ENCODE measurements around the gene SYCP2L.
A peak's percentile ranks its signal among the peaks of the same experiment; 100 is the strongest.

Gene SYCP2L

GRCh38 chr6:10949579-10950490, 63.0 kb downstream of the SYCP2L start:
- no peaks in the 10 kb centered on the region for H3K4me1 ChIP-seq (ENCODE audit: low read length)
- no peak overlapping the region for H3K27ac ChIP-seq (ENCODE audit: low read length)
- H3K9me3 ChIP-seq (replicated peaks; ENCODE audit: insufficient read depth, low read length): no peaks in the 10 kb centered on the region
- H3F3A ChIP-seq (ENCODE audit: insufficient read depth, low read length): no peaks in the 10 kb centered on the region
- TF ChIP-seq EZH2phosphoT487 (IDR thresholded peaks at IDR 0.05; ENCODE audit: low read length) (no peak), CTCF (IDR thresholded peaks at IDR 0.05; ENCODE audit: low read length) (no peak)
- H3K9ac ChIP-seq (ENCODE audit: low read length): no peak overlapping the region
- H3K79me2 ChIP-seq (ENCODE audit: low read length): no peaks in the 10 kb centered on the region
- no peaks in the 10 kb centered on the region for H4K20me1 ChIP-seq (ENCODE audit: insufficient read depth, low read length)
- H3K4me3 ChIP-seq (ENCODE audit: low read length): no peak overlapping the region
- H3K36me3 ChIP-seq (replicated peaks; ENCODE audit: insufficient read depth, low read length): no peaks in the 10 kb centered on the region
- H3K4me2 ChIP-seq (ENCODE audit: low read depth, low read length): no peak overlapping the region
- H2AFZ ChIP-seq (ENCODE audit: low read length): no peak overlapping the region
- H3K27me3 ChIP-seq (replicated peaks; ENCODE audit: insufficient read depth, low read length): no peaks in the 10 kb centered on the region
- DNase-seq: no peak
- H3K9me2 ChIP-seq (replicated peaks; ENCODE audit: insufficient read depth, low read length): no peaks in the 10 kb centered on the region

- Histone ChIP-seq H3K4me3 (ENCODE audit: low read length) (no peak overlapping the region), H2AFZ (ENCODE audit: low read length) (no peak overlapping the region), H3K27me3 (replicated peaks; ENCODE audit: insufficient read depth, low read length) (no peaks in the 10 kb centered on the region), H3F3A (ENCODE audit: insufficient read depth, low read length) (no peaks in the 10 kb centered on the region), H3K4me1 (ENCODE audit: low read length) (no peaks in the 10 kb centered on the region), H3K9me2 (replicated peaks; ENCODE audit: insufficient read depth, low read length) (no peaks in the 10 kb centered on the region), H3K36me3 (replicated peaks; ENCODE audit: insufficient read depth, low read length) (no peaks in the 10 kb centered on the region), H3K79me2 (ENCODE audit: low read length) (no peaks in the 10 kb centered on the region), H3K9me3 (replicated peaks; ENCODE audit: insufficient read depth, low read length) (no peaks in the 10 kb centered on the region), H3K9ac (ENCODE audit: low read length) (no peak overlapping the region), H3K4me2 (ENCODE audit: low read depth, low read length) (no peak overlapping the region), H3K27ac (ENCODE audit: low read length) (no peak overlapping the region), H4K20me1 (ENCODE audit: insufficient read depth, low read length) (no peaks in the 10 kb centered on the region)
- TF ChIP-seq CTCF (IDR thresholded peaks at IDR 0.05; ENCODE audit: low read length) (peak; percentile 63), EZH2 (optimal IDR thresholded peaks at IDR 0.05; ENCODE audit: low read depth, low read length) (no peak)
- DNase-seq: peak; percentile 48
Observed at GRCh38 chr6:10951675-10952282, 64.9 kb downstream of the SYCP2L start.

- no peaks in the 10 kb centered on the region for H4K20me1 ChIP-seq (ENCODE audit: insufficient read depth, low read length)
- no peaks in the 10 kb centered on the region for H3K9me3 ChIP-seq (replicated peaks; ENCODE audit: insufficient read depth, low read length)
- H2AFZ ChIP-seq (ENCODE audit: low read length): peak overlapping the region; percentile 14; the same call in 1 of the 2 replicates
- no peaks in the 10 kb centered on the region for H3K36me3 ChIP-seq (replicated peaks; ENCODE audit: insufficient read depth, low read length)
- H3F3A ChIP-seq (ENCODE audit: insufficient read depth, low read length): no peaks in the 10 kb centered on the region
- H3K4me1 ChIP-seq (ENCODE audit: low read length): no peaks in the 10 kb centered on the region
- TF ChIP-seq EZH2 (optimal IDR thresholded peaks at IDR 0.05; ENCODE audit: low read depth, low read length) (no peak), CTCF (IDR thresholded peaks at IDR 0.05; ENCODE audit: low read length) (peak; percentile 89)
- no peaks in the 10 kb centered on the region for H3K27me3 ChIP-seq (replicated peaks; ENCODE audit: insufficient read depth, low read length)
- peak; percentile 82 for DNase-seq
- H3K4me3 ChIP-seq (ENCODE audit: low read length): no peak overlapping the region
- no peak overlapping the region for H3K9ac ChIP-seq (ENCODE audit: low read length)
- H3K79me2 ChIP-seq (ENCODE audit: low read length): no peaks in the 10 kb centered on the region
- no peak overlapping the region for H3K4me2 ChIP-seq (ENCODE audit: low read depth, low read length)
- H3K9me2 ChIP-seq (replicated peaks; ENCODE audit: insufficient read depth, low read length): no peaks in the 10 kb centered on the region
- no peak overlapping the region for H3K27ac ChIP-seq (ENCODE audit: low read length)
Observed at GRCh38 chr6:10954590-10955010, 67.7 kb downstream of the SYCP2L start.

All from MM.1S (cell line).